NCI-H2171 (cell line): ENCODE data around the gene POMC.
"Not testable (repeated sequence)": the region's sequence is repeated elsewhere in the genome, so short reads cannot be mapped to it uniquely, and the experiment has no call there.

ENCODE experiments used
- DNase-seq: peaks from one replicate; lab custom pipeline; 2025; lab: John Stamatoyannopoulos, UW

The POMC gene

DNA sequence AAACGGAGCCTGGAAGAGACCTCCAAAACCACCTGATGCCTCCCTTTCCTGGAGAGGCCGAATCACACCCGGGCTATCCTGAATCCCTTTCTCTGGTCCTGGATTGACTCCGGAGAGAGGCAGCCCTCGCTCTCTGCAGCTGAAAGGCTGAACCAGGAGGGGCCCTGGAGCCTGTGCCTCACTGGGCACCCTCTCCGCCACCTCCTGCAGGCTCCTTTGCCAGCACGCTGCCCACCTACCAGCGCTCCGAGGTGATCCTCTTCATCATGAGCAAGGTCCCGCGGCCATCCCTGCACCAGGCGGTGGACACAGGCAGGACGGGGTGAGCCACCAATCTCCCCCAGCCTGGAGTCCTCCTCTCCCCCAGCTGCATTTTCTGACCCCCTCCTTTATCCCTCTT is 35.7 kb downstream of the POMC start:
- no peak for DNase-seq

DNA sequence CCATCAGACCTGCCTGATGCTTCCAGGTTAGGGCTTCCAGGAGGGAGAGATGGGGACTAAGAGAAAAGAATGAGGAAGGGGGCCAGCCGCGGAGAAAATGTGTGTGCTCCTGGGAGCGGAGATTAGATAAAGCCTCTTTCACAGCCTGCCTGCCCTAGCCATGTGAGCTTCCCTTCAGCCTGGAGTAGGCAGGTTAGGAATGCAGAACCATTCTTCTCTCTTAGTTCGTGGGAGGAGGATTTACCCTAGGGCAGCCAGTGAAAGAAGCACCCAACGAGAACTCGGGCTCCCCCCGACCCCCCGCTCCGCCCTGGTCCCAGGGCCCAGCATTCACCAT is 36.1 kb downstream of the POMC start:
- DNase-seq: no peak

DNA sequence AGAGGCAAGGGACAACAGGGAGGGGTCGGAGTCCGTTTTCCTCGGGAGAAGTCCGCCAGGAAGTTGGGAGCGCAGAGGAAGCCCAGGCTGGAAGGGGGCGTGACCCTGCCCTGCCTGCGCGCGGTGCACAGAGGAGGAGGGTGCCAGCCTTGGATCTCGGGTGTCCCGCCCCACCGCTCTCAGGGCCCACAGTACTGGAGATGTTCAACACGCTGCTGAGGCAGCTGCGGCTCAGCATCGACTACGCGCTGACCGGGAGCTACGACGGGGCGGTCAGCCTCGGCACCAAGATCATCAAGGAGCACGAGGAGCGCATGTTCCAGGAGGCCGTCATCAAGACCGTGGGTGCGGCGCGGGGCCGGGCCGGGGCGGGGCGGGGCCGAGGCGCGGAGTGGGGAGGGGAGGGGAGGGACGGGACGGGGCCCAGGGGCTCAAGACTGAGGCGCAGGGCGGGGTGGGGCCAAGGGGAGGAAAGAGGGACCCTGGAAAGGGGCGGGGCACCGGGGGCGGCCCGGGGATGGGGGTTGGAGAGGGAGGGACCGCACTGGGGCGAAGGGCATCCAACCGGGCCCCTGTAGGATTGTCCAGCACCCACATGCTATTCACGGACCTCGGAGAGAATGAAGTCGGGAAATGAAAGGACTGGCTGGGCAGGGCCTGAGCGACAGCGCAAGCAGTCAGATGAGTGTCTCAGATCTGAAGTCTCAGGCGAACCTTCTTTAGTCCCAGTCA is 36.6 kb downstream of the POMC start:
- DNase-seq: no peak

DNA sequence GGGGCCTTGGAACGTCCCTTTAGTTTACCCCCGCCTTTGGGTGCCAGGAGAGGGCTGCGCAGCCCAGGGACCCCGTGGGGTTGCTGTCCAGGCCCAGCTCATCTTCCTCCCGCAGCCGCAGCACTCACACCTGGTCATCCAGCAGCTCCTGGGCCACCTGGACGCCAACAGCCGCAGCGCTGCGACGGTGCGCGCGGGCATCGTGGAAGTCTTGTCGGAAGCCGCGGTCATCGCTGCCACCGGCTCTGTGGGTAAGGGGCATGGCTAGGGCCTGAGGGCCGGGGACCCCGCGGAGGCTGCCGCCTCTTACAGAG is 37.2 kb downstream of the POMC start:
- DNase-seq: no peak

DNA sequence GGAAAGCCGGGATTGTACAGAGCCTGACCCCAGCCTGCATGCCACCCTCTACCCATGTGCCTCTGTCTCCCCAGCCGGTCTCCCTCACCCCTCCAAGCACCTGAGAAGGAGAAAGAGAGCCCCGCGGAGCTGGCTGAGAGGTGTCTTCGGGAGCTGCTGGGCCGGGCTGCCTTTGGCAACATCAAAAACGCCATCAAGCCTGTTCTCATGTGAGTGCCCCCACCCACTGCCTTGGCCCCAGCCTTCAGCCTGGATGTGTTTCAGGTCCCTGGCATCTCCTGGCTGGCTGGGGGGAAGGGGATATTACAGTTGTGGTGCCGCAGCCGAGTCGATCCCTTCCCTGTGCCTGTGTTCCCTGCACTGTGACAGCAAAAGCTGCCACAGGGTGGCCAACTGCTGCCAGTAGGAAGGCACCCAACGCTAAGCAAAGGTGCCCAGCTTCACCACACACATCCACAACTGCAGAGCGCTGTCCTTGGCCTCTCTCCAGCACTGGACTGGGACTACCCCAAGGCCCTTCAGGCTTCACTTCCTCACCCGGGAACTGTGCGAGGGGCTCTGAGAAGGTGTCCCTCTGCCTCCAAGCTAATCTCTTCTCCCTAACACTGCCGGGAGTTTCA is 38.4 kb downstream of the POMC start:
- no peak for DNase-seq

DNA sequence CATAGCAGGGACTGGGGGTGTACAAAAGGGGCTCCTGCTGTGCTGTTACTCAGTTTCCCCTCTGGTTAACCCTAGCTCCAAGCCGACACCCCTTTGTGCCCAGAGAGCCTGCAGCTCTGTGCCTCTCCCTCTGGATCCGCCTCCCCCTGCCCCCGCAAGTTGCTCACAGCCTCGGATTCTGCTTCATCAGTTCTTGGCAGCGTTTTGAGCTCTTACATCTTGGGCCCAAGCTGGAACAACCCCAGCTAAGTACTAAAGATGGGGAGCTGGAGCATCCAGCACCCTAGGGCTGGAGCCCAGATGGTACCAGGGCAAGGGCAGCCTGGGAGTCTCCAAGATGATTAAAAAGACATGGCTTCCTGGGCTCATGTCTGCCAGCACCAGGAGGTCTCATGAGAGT is 40.7 kb downstream of the POMC start:
- DNase-seq: no peak

DNA sequence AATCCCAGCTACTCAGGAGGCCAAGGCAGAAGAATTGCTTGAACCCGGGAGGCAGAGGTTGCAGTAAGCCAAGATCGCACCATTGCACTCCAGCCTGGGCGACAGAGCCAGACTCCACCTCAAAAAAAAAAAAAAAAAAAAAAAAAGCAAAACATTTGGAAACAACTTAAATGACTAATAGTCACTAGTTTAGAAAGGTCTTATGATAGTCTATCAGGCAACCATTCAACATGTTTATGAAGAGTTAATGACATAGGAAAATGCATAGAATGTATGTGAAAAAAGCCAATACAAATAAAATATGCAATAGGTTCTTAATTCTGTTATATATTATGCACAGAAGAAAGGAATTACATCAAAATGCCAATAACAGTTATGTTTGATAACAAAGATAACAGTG is 41.3 kb downstream of the POMC start:
- DNase-seq: not testable (repeated sequence)

DNA sequence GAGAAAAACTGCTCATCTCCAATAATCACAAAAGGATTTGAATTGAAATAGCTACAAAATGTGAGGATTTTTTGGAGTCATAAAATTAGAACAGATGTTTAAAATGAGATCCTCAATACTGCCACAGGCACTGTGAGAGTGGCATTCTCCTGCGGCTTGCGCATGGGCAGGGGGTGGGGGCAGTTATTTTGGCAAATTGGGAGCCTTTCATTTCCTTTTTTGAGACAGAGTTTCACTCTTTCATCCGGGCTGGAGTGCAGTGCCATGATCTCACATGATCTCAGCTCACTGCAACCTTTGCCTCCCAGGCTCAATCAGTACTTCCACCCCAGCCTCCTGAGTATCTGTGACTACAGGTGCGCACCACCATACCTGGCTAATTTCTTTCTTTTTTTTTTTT is 42.4 kb downstream of the POMC start:
- DNase-seq: no peak

DNA sequence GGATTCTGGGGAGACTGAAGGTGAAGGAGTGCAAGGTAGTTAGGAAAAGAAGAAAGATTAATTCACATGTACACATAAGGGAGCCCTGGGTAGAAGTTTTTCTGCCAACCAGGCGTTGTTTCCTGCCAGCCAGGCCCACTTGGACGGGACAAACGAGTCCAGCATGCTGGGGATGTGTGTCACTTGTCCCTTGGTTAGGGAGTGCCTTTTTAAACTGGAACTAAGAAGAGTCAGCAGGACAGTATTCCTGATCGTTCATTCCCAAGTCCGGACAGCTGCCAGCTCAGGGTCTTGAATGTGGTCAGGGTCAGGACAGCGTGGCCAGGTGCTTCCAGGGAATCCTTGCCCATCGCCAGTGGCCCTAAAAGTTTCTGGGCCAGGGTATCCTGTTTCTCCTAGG is 43.2 kb downstream of the POMC start:
- DNase-seq: no peak

DNA sequence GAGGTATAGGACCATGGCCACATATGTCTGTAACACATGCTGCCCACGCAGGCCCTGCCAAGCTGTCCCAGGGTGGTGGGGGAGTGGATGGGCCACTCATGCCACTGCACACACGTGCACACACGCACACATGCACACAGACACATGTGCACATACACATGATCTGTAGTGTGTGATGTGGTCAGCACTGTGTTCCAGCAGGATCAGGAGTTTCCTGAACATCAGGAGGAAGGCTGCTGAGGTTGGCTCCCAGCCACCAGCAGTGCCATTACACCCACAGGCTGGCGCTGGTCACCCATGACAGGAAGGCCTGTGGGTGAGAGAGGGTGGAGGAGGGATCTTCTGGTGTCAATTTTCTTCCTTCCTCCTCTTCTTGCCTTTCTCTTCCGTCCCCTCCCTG is 44.7 kb downstream of the POMC start:
- no peak for DNase-seq

DNA sequence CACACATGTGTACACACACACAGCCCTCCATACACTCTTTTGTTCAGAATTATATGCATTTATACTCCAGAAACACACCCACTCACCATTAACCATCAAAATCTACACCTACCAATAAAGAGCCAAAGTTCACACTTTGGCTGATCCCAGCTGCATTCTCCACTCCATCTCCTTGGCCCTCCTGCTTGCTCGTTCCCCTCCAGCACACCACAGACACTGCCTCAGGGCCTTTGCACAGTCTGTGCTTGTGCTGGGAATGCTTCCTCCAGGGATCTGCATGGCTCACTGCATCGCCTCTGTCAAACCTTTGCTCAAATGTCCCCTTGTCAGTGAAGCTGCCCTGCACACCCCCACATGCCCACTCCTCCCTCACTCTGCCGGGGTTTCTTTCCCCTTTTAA is 46.0 kb downstream of the POMC start:
- no peak for DNase-seq

DNA sequence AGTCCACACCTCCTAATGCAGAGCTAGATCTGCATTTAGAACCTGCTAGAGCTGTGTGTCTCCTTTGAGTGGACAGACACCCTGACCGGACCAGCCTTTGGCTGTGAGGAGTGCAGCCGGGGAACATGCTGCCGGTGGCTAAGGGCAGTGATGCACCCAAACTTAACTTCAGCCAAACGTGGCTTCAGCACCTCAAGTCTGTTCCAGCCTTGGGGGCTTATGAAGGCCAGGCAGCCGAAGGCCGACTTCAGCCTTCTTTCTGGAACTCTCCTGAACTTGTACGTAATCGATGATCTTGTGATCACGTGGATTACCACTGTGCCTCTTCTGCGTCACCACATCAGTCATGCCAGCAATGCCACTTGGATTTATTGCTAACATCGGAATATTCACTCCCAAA is 49.1 kb downstream of the POMC start:
- DNase-seq: no peak

DNA sequence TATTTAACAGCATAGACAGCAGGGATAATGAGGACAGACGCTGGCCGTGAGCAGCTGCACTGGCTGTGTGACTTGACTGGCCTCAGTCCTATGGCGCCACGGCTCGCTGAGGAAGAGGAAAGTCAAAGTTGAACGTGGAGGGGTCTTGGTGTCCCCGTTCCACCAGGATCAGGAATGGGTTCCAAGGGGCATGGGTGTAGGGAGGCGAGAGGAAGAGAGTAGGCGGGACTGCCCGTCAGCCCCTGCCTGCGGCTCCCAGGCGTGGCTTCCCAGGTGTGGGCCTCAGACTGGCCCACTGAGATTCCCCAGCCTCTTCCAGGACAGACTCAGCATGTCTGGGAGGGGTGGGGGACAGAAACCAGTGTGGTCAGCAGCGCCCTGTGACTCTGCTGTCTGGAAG is 51.4 kb downstream of the POMC start:
- no peak for DNase-seq

DNA sequence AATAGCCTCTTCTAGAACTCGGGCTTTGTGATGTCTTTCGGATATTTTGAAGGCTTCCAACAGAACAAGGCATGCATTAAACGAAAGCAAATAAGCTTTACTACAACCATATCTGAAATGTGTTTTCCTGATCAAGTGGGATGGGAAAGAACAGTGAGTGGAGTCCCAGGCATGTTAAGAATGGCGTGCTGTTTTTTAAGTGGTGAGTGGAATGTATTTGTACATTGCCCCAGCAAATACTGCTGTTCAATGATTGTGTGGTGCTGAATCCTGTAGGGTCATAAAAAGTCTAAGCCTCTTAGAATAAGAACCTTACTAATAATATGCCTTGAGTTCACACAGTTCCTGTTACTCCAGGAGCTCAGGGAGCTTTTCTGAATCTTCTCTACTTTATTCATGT is 52.5 kb downstream of the POMC start:
- DNase-seq: no peak

DNA sequence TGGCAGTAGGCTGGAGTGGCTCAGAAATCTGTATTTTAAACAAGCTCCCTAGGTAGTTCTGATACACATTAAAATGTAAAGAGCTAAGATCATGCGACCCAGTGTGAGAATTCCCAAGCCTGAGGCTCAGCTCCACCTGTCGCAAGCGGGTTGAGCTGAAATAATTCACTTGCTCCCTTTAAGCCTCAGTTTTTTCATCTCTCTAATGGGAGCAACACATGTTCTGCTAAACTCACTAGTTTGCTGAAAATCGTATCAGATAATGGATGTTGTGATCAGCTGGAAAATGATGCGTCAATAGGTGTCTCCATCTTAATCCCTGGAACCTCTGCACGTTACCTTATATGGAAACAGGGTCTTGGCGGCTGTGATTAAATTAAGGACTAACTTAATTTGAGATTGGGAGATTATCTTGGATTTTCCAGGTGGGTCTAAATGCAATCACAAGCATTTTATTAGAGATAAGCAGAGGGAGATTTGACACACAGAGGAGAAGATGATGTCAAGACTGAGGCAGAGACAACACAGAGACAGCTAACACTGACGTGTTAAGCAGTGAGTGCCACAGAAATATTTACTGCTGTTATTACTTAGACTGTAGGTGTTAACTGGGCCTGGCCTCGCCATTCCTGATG is 53.0 kb downstream of the POMC start:
- DNase-seq: no peak

DNA sequence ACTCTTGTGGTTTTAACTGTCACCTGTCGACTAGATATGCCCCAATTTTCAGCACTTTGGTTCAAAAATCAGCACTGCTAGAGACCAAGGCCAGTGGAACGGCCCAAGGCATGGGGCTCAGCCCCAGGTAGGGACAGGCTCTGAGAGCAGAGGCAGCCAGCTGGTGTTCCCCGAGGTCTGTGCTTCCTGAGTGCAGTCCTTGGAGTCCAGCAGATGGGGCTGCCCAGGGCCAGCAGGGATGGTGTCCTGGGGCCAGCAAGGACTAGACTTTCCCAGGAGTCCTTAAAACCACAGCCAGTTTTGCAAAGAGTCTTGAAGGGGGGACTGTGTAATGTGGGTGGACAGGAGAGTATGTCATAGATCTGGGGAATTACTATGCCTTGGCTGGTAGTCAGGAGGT is 56.3 kb downstream of the POMC start:
- DNase-seq: no peak
